IMR-90 (cell line): Measurements from ENCODE around the gene GGTLC1. TPM values are rescaled to one million over a fixed set of nuclear protein-coding genes. Genes with fewer than 3 reads are reported as not detected.

Source experiments
- ATAC-seq: fragments of 200-7000 bp; cut with Tn5 transposase; 2 replicates; pipeline ENCODE4 v1.9.1; 2020; ENCODE audit warnings: low read depth, mild to moderate bottlenecking, moderate library complexity
- BruUV-seq: library from RNA; stranded (reverse); fragments of 400-500 nt; replicated peaks from 2 replicates; lab custom pipeline; 2021; lab: Mats Ljungman, UMichigan
- CTCF ChIA-PET: fragments of 300-600 bp; formaldehyde crosslinking; extraction: SDS; loops from one replicate; lab custom pipeline; 2021; ENCODE audit warnings: antibody characterized with exemption; lab: Yijun Ruan, JAX
- POLR2A ChIA-PET: fragments of 300-600 bp; sonication (Branson Sonifier 250); formaldehyde crosslinking; loops from one replicate; lab custom pipeline; 2022; ENCODE audit warnings: antibody characterized with exemption; ENCODE audit not compliant: unreplicated experiment; lab: Charles Lee
- DNase-seq: peaks from one replicate; pipeline ENCODE4 v3.0.0; 2013
- H2AFZ ChIP-seq: replicated peaks from 2 replicates; pipeline ENCODE3; 2013; ENCODE audit warnings: low read length, mild to moderate bottlenecking; ENCODE audit not compliant: poor library complexity
- H2AK5ac ChIP-seq: 2 replicates; pipeline ENCODE4 v1.6.1; 2013; ENCODE audit warnings: low read depth, low read length, inconsistent platforms
- H2AK9ac ChIP-seq: replicated peaks from 2 replicates; pipeline ENCODE3; 2013; ENCODE audit warnings: mild to moderate bottlenecking, low read depth, low read length, moderate library complexity; ENCODE audit not compliant: poor library complexity
- H2BK120ac ChIP-seq: 2 replicates; pipeline ENCODE4 v1.6.1; 2013; ENCODE audit warnings: low read depth, low read length, inconsistent platforms
- H2BK15ac ChIP-seq: 3 replicates; pipeline ENCODE4 v1.6.1; 2013; ENCODE audit warnings: low read depth, low read length, inconsistent platforms
- H2BK20ac ChIP-seq: 2 replicates; pipeline ENCODE4 v1.6.1; 2013; ENCODE audit warnings: low read depth, mild to moderate bottlenecking, inconsistent platforms, low read length, moderate library complexity
- H2BK5ac ChIP-seq: 2 replicates; pipeline ENCODE4 v1.6.1; 2013; ENCODE audit warnings: mild to moderate bottlenecking, low read depth, low read length, inconsistent platforms; ENCODE audit not compliant: poor library complexity, severe bottlenecking
- H3K14ac ChIP-seq: replicated peaks from 2 replicates; pipeline ENCODE4 v1.6.1; 2013; ENCODE audit warnings: low read depth, low read length, inconsistent platforms
- H3K18ac ChIP-seq: 2 replicates; pipeline ENCODE4 v1.6.1; 2013; ENCODE audit warnings: low read depth, low read length, control low read depth
- H3K23ac ChIP-seq: 2 replicates; pipeline ENCODE4 v1.6.1; 2013; ENCODE audit warnings: low read depth, low read length, inconsistent platforms
- H3K27ac ChIP-seq: 2 replicates; pipeline ENCODE4 v1.5.1; 2013; ENCODE audit warnings: mild to moderate bottlenecking, control low read depth, low read length; ENCODE audit not compliant: insufficient read depth
- H3K27me3 ChIP-seq: 2 replicates; pipeline ENCODE4 v1.6.1; 2013; ENCODE audit warnings: low read length; ENCODE audit not compliant: control insufficient read depth, insufficient read depth
- H3K36me3 ChIP-seq: 2 replicates; pipeline ENCODE4 v1.6.1; 2013; ENCODE audit warnings: low read length, mixed read lengths; ENCODE audit not compliant: control insufficient read depth, insufficient read depth
- H3K4ac ChIP-seq: 2 replicates; pipeline ENCODE4 v1.6.1; 2013; ENCODE audit warnings: low read depth, low read length, inconsistent platforms
- H3K4me1 ChIP-seq: 2 replicates; pipeline ENCODE4 v1.6.1; 2013; ENCODE audit warnings: low read length, mixed read lengths; ENCODE audit not compliant: control insufficient read depth, insufficient read depth
- H3K4me2 ChIP-seq: 2 replicates; pipeline ENCODE4 v1.6.1; 2013; ENCODE audit warnings: low read depth, mild to moderate bottlenecking, control low read depth, low read length, moderate library complexity
- H3K4me3 ChIP-seq: 2 replicates; pipeline ENCODE4 v1.5.1; 2013; ENCODE audit warnings: low read depth, mild to moderate bottlenecking, control low read depth, low read length, moderate library complexity; ENCODE audit not compliant: insufficient read depth
- H3K56ac ChIP-seq: 2 replicates; pipeline ENCODE4 v1.6.1; 2013; ENCODE audit warnings: low read length, inconsistent platforms; ENCODE audit not compliant: insufficient read depth; ENCODE audit errors: extremely low read depth
- H3K79me1 ChIP-seq, 2 experiments: 2 replicates each; pipeline ENCODE4 v1.6.1; 2013; ENCODE audit warnings: low read length in 2 of 2, inconsistent platforms in 1 of 2, low read depth in 1 of 2
- H3K9ac ChIP-seq: 2 replicates; pipeline ENCODE4 v1.6.1; 2013; ENCODE audit warnings: low read depth, low read length, control low read depth
- H3K9me1 ChIP-seq: 2 replicates; pipeline ENCODE4 v1.6.1; 2013; ENCODE audit warnings: low read length, inconsistent platforms; ENCODE audit not compliant: insufficient read depth
- H3K9me3 ChIP-seq: 2 replicates; pipeline ENCODE4 v1.6.1; 2013; ENCODE audit warnings: low read length; ENCODE audit not compliant: control insufficient read depth, insufficient read depth
- H4K20me1 ChIP-seq: 2 replicates; pipeline ENCODE4 v1.6.1; 2013; ENCODE audit warnings: low read length, inconsistent platforms; ENCODE audit not compliant: insufficient read depth
- H4K5ac ChIP-seq: 2 replicates; pipeline ENCODE4 v1.6.1; 2013; ENCODE audit warnings: mild to moderate bottlenecking, low read depth, low read length, control low read depth
- H4K8ac ChIP-seq, 2 experiments: 2 replicates each; pipeline ENCODE4 v1.6.1; 2013; ENCODE audit warnings: low read depth in 2 of 2, low read length in 2 of 2, control low read depth in 1 of 2, inconsistent platforms in 1 of 2
- H4K91ac ChIP-seq: 2 replicates; pipeline ENCODE4 v1.6.1; 2013; ENCODE audit warnings: low read depth, low read length, inconsistent platforms; ENCODE audit not compliant: insufficient read depth
- BHLHE40 ChIP-seq: fragments of 150-350 bp; IDR thresholded peaks from 2 replicates; pipeline ENCODE4 v1.6.1; 2016; ENCODE audit warnings: mild to moderate bottlenecking, low read depth, low read length
- MXI1 ChIP-seq: IDR thresholded peaks from 2 replicates; pipeline ENCODE4 v1.6.1; 2012; ENCODE audit warnings: low read depth, mild to moderate bottlenecking, low read length, moderate library complexity, borderline replicate concordance
- NFE2L2 ChIP-seq: fragments of 150-350 bp; IDR thresholded peaks from 2 replicates; pipeline ENCODE4 v1.6.1; 2016; ENCODE audit warnings: low read depth, mild to moderate bottlenecking, low read length
- WGBS, 2 experiments: methylation state at CpG; one replicate each; pipeline versions ENCODE4 v1.1.5 to v1.1.7; 2013; ENCODE audit warnings: missing lambda C conversion rate in 2 of 2; ENCODE audit not compliant: insufficient read length in 1 of 2; ENCODE audit errors: extremely low coverage in 2 of 2; 5-methylcytosine and 5-hydroxymethylcytosine counted together
- dilution Hi-C: fragments of 300-500 bp; cut with HindIII; formaldehyde crosslinking; loops from one replicate; pipeline ENCODE4 v1.14.3; 2018; ENCODE audit warnings: low sequenced_read_pairs; ENCODE audit not compliant: unreplicated experiment
- in situ Hi-C: fragments of 300-500 bp; cut with MboI; formaldehyde crosslinking; loops from 3 replicates; pipeline ENCODE4 v1.14.3; 2019; ENCODE audit warnings: low sequenced_read_pairs, inconsistent platforms, mixed read lengths
- intact Hi-C: fragments of 100-400 bp; cut with micrococcal nuclease; formaldehyde crosslinking; loops from 2 replicates; pipeline ENCODE4 v1.10.0; 2022
- polyA plus RNA-seq, 3 experiments: library from polyadenylated mRNA; depleted of rRNA; stranded (reverse); fragments of >200 nt; gene quantifications; 2 replicates each; pipeline ENCODE4 v1.2.3, GENCODE V29; 2012; ENCODE audit warnings: low replicate concordance in 1 of 3
- total RNA-seq: library from RNA; depleted of rRNA; stranded (reverse); fragments of >200 nt; gene quantifications from 2 replicates; pipeline ENCODE4 v1.2.3, GENCODE V29; 2012
- TF ChIP-seq, protein P1 (sequence below): fragments of 150-350 bp; IDR thresholded peaks from 2 replicates; pipeline ENCODE4 v1.6.1; 2017; ENCODE audit warnings: mild to moderate bottlenecking, antibody characterized with exemption, low read length, low read depth

GGTLC1 gene
- total and polyA plus RNA-seq, 2 of the 4 experiments (the other 2 are of a cell fraction), result not detected

DNA sequence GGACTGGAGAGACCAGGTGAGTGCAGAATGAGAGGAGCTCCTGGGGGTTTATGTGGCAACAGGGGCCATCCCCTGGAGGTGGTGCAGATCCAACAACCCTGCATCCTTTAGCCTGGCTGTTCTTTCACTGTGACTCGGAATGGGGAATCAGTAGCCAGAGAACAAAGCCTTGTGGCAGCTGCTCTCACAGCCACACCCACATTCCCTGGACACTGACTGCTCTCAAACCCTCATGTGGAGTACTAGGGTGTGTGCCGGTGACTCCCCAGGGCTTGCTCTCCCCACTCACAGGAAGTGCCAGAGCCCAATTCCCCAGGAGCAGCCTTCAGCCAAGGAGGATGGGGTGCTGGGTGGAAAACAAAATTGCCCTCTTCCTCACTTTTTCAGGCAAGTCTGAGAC lies 30.2 kb upstream of the GGTLC1 start:
- Histone ChIP-seq H3K9ac (no peak overlapping the region), H4K20me1 (no peaks in the 10 kb centered on the region), H3K9me3 (no peaks in the 10 kb centered on the region), H3K18ac (no peak overlapping the region), H3K4me2 (no peak overlapping the region), H3K4me1 (no peaks in the 10 kb centered on the region), H2BK120ac (no peak overlapping the region), H2AK5ac (no peak overlapping the region), H3K23ac (no peak overlapping the region), H2BK5ac (no peak overlapping the region), H4K5ac (no peak overlapping the region), H2AFZ (no peak overlapping the region), H3K27ac (no peak overlapping the region), H2BK20ac (no peak overlapping the region), H4K91ac (no peak overlapping the region), H3K9me1 (no peaks in the 10 kb centered on the region), H2AK9ac (no peak overlapping the region), H3K4ac (no peak overlapping the region), H3K4me3 (no peak overlapping the region), H2BK15ac (no peak overlapping the region), H4K8ac (no peak overlapping the region), H3K79me1 (no peaks in the 10 kb centered on the region), H3K56ac (no peak overlapping the region), H3K27me3 (peaks cover 3% of the 10 kb centered on the region), H3K14ac (no peak overlapping the region), H3K36me3 (no peaks in the 10 kb centered on the region)
- no TSS peak for BruUV-seq
- CTCF ChIA-PET, result no interaction called here
- no peak for ATAC-seq
- dilution Hi-C loops (no loop called here), in situ Hi-C loops (no loop called here), intact Hi-C loops (no loop called here)
- no peak for DNase-seq
- no peak for TF ChIP-seq NFE2L2
- TF ChIP-seq, protein P1, sequence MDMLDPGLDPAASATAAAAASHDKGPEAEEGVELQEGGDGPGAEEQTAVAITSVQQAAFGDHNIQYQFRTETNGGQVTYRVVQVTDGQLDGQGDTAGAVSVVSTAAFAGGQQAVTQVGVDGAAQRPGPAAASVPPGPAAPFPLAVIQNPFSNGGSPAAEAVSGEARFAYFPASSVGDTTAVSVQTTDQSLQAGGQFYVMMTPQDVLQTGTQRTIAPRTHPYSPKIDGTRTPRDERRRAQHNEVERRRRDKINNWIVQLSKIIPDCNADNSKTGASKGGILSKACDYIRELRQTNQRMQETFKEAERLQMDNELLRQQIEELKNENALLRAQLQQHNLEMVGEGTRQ, result no peak
- no peak for TF ChIP-seq MXI1
- no peak for TF ChIP-seq BHLHE40
- WGBS, 2 experiments, result no CpG with 5 or more reads among the region's 2 CpGs
- POLR2A ChIA-PET, result no interaction called here
